Effector CD4-positive, alpha-beta T cell (primary cell): ENCODE data around the gene ARHGAP6. TPM values are rescaled to one million over a fixed set of nuclear protein-coding genes. Genes with fewer than 3 reads are reported as not detected.

Source experiments
- DNase-seq: peaks from one replicate; pipeline ENCODE4 v3.0.0-alpha.2; 2020
- total RNA-seq: gene quantifications from one replicate; lab custom pipeline; 2026; lab: John Stamatoyannopoulos, UW

Gene ARHGAP6
- total RNA-seq, result not detected

- no peak for DNase-seq
These were observed at the start of gene ARHGAP6 for GRCh38 chrX:11665168-11666111. Gene ARHGAP6 (minus strand): TSS chrX:11665920. CDS start chrX:11664828, 1,092 bp downstream.

GRCh38 chrX:11704725-11705495, 39.2 kb upstream of the ARHGAP6 start:
- no peak for DNase-seq

- DNase-seq, result no peak
These were observed 38.1 kb upstream of the ARHGAP6 start for GRCh38 chrX:11703855-11704254.

- no peak for DNase-seq
These were observed 37.4 kb upstream of the ARHGAP6 start for GRCh38 chrX:11702965-11703631.

GRCh38 chrX:11702420-11702819, 36.7 kb upstream of the ARHGAP6 start:
- no peak for DNase-seq

GRCh38 chrX:11698702-11699101, 33.0 kb upstream of the ARHGAP6 start:
- no peak for DNase-seq

GRCh38 chrX:11688201-11688600, 22.5 kb upstream of the ARHGAP6 start:
- no peak for DNase-seq

- no peak for DNase-seq
These were observed 21.4 kb upstream of the ARHGAP6 start for GRCh38 chrX:11687157-11687556.

GRCh38 chrX:11683057-11683456, 17.3 kb upstream of the ARHGAP6 start:
- DNase-seq, result no peak

- no peak for DNase-seq
These were observed 12.4 kb upstream of the ARHGAP6 start for GRCh38 chrX:11678158-11678557.

- no peak for DNase-seq
These were observed 6.5 kb upstream of the ARHGAP6 start for GRCh38 chrX:11672213-11672612.

- no peak for DNase-seq
These were observed 4.6 kb upstream of the ARHGAP6 start for GRCh38 chrX:11670316-11670715.

GRCh38 chrX:11666952-11667685, 1.4 kb upstream of the ARHGAP6 start:
- no peak for DNase-seq

- DNase-seq, result no peak
These were observed 444 bp upstream of the ARHGAP6 start for GRCh38 chrX:11666164-11666563.

GRCh38 chrX:11664211-11665167, 1.2 kb downstream of the ARHGAP6 start:
- DNase-seq, result no peak

- no peak for DNase-seq
These were observed 1.9 kb downstream of the ARHGAP6 start for GRCh38 chrX:11663875-11664210.

GRCh38 chrX:11655282-11656015, 10.3 kb downstream of the ARHGAP6 start:
- DNase-seq, result no peak

GRCh38 chrX:11648705-11649519, 16.8 kb downstream of the ARHGAP6 start:
- no peak for DNase-seq

- DNase-seq, result no peak
These were observed 18.6 kb downstream of the ARHGAP6 start for GRCh38 chrX:11647138-11647537.
